Left renal pelvis (tissue), 4 donors: ENCODE data around the gene KCTD19. TPM values are rescaled to one million over a fixed set of nuclear protein-coding genes. Genes with fewer than 3 reads are reported as not detected.
A peak's percentile ranks its signal among the peaks of the same experiment; 100 is the strongest.

Source experiments
- DNase-seq, 4 donors: peaks; one replicate each; pipeline ENCODE4 v3.0.0-alpha.2; 2013; ENCODE audit warnings: low read depth in 4 of 4, low spot score in 3 of 4
- polyA plus RNA-seq, 4 donors: library from polyadenylated mRNA; unstranded; fragments of 120-200 nt; gene quantifications; one replicate each; pipeline ENCODE4 v1.2.1, GENCODE V29; 2013; ENCODE audit not compliant: insufficient read length in 4 of 4

KCTD19 gene
- polyA plus RNA-seq, 4 donors, result 0.50 to 2.3 (median 1.2) TPM

GRCh38 chr16:67284699-67285646 is 41.6 kb downstream of the KCTD19 start:
- peak in 1 of 4 donors; percentile 22 for DNase-seq

- DNase-seq, result no peak
Observed at GRCh38 chr16:67283826-67284555, 42.5 kb downstream of the KCTD19 start.

- no peak for DNase-seq
Observed at GRCh38 chr16:67283039-67283825, 43.3 kb downstream of the KCTD19 start.

- no peak for DNase-seq
Observed at GRCh38 chr16:67282447-67282805, 44.1 kb downstream of the KCTD19 start.

- DNase-seq, result no peak
Observed at GRCh38 chr16:67281536-67282446, 44.8 kb downstream of the KCTD19 start.

GRCh38 chr16:67280090-67281015 is 46.2 kb downstream of the KCTD19 start:
- no peak for DNase-seq

- DNase-seq, result peak in 3 of 4 donors; percentile 49 to 66 (median 53)
Observed at GRCh38 chr16:67279296-67280089, 47.0 kb downstream of the KCTD19 start, which contains the start of gene PLEKHG4. TSS of gene PLEKHG4 (plus strand) at chr16:67279532. CDS start at chr16:67280045, 513 bp downstream.

- no peak for DNase-seq
Observed at GRCh38 chr16:67278773-67279295, 47.7 kb downstream of the KCTD19 start.

- no peak for DNase-seq
Observed at GRCh38 chr16:67277999-67278772, 48.4 kb downstream of the KCTD19 start.

GRCh38 chr16:67277294-67277998 is 49.1 kb downstream of the KCTD19 start:
- no peak for DNase-seq

GRCh38 chr16:67275321-67275720 is 51.2 kb downstream of the KCTD19 start:
- DNase-seq, result no peak

GRCh38 chr16:67271446-67271845 is 55.1 kb downstream of the KCTD19 start:
- DNase-seq, result no peak

GRCh38 chr16:67270931-67271338 is 55.6 kb downstream of the KCTD19 start:
- no peak for DNase-seq

- no peak for DNase-seq
Observed at GRCh38 chr16:67269766-67270165, 56.8 kb downstream of the KCTD19 start.

- DNase-seq, result no peak
Observed at GRCh38 chr16:67268136-67268579, 58.4 kb downstream of the KCTD19 start.

- DNase-seq, result no peak
Observed at GRCh38 chr16:67265834-67266233, 60.7 kb downstream of the KCTD19 start.
